PC-3 (cell line): ENCODE data around the gene OR2H1. TPM values are rescaled to one million over a fixed set of nuclear protein-coding genes. Genes with fewer than 3 reads are reported as not detected.

Experiments
- ATAC-seq: fragments of 200-7000 bp; cut with Tn5 transposase; 2 replicates; pipeline ENCODE4 v1.9.1; 2020; ENCODE audit warnings: mild to moderate bottlenecking, moderate library complexity
- Bru-seq: library from RNA; stranded (reverse); fragments of 400-500 nt; gene quantifications from one replicate; lab custom pipeline; 2021; lab: Mats Ljungman, UMichigan
- BruChase-seq, 2 experiments: library from RNA; stranded (reverse); fragments of 400-500 nt; gene quantifications; one replicate each; lab custom pipeline; 2021; lab: Mats Ljungman, UMichigan
- BruUV-seq: library from RNA; stranded (reverse); fragments of 400-500 nt; replicated peaks from 2 replicates; lab custom pipeline; 2021; lab: Mats Ljungman, UMichigan
- CTCF ChIA-PET: fragments of 300-600 bp; sonication (Branson Sonifier 250); formaldehyde crosslinking; loops from one replicate; lab custom pipeline; 2022; ENCODE audit warnings: antibody characterized with exemption; lab: Charles Lee
- POLR2A ChIA-PET: fragments of 300-600 bp; sonication (Branson Sonifier 250); formaldehyde crosslinking; loops from one replicate; lab custom pipeline; 2022; ENCODE audit warnings: antibody characterized with exemption; ENCODE audit not compliant: unreplicated experiment; lab: Charles Lee
- DNase-seq: peaks from one replicate; pipeline ENCODE4 v3.0.0-alpha.2; 2015
- H2AFZ ChIP-seq: fragments of 300-600 bp; sonication (generic); 2 replicates; pipeline ENCODE4 v1.6.0; 2016; ENCODE audit warnings: antibody characterized with exemption, low read length
- H3F3A ChIP-seq: fragments of 300-600 bp; sonication (generic); one replicate; pipeline ENCODE4 v1.6.0; 2017; ENCODE audit warnings: antibody characterized with exemption, low read length, control low read depth, mild to moderate bottlenecking; ENCODE audit not compliant: unreplicated experiment
- H3K27ac ChIP-seq: fragments of 300-600 bp; sonication (generic); 2 replicates; pipeline ENCODE4 v1.5.1; 2016; ENCODE audit warnings: mild to moderate bottlenecking, low read length
- H3K27me3 ChIP-seq: fragments of 300-600 bp; sonication (generic); 2 replicates; pipeline ENCODE4 v1.6.1; 2016; ENCODE audit warnings: low read length, mixed read lengths
- H3K36me3 ChIP-seq: fragments of 300-600 bp; sonication (generic); 2 replicates; pipeline ENCODE4 v1.6.1; 2016; ENCODE audit warnings: low read depth, mixed run types, low read length, mixed read lengths
- H3K4me1 ChIP-seq: fragments of 300-600 bp; sonication (generic); 2 replicates; pipeline ENCODE4 v1.5.1; 2016; ENCODE audit warnings: low read length; ENCODE audit not compliant: insufficient read depth
- H3K4me2 ChIP-seq: fragments of 300-600 bp; sonication (generic); 2 replicates; pipeline ENCODE4 v1.6.0; 2016; ENCODE audit warnings: low read length
- H3K4me3 ChIP-seq: fragments of 300-600 bp; sonication (generic); 2 replicates; pipeline ENCODE4 v1.5.1; 2016; ENCODE audit warnings: mild to moderate bottlenecking, low read length, mixed read lengths
- H3K79me2 ChIP-seq: fragments of 300-600 bp; sonication (generic); 2 replicates; pipeline ENCODE4 v1.6.1; 2017; ENCODE audit warnings: low read length, mixed read lengths
- H3K9ac ChIP-seq: fragments of 300-600 bp; sonication (generic); 2 replicates; pipeline ENCODE4 v1.6.0; 2016; ENCODE audit warnings: mild to moderate bottlenecking, low read length
- H3K9me2 ChIP-seq: fragments of 300-600 bp; sonication (generic); replicated peaks from 2 replicates; pipeline ENCODE4 v1.6.1; 2016; ENCODE audit warnings: mixed run types, low read length, mixed read lengths
- H3K9me3 ChIP-seq: fragments of 300-600 bp; sonication (generic); 2 replicates; pipeline ENCODE4 v1.6.1; 2016; ENCODE audit warnings: low read length, mixed read lengths
- H4K20me1 ChIP-seq: fragments of 300-600 bp; sonication (generic); 2 replicates; pipeline ENCODE4 v1.6.1; 2016; ENCODE audit warnings: low read length, mixed read lengths
- CTCF ChIP-seq: fragments of 300-600 bp; sonication (generic); conservative IDR thresholded peaks from 2 replicates; pipeline ENCODE4 v1.5.1; 2017; ENCODE audit warnings: antibody characterized with exemption, low read depth, mild to moderate bottlenecking, low read length
- EZH2 ChIP-seq: fragments of 300-600 bp; sonication (generic); IDR thresholded peaks from one replicate; pipeline ENCODE4 v1.6.1; 2017; ENCODE audit warnings: antibody characterized with exemption, mild to moderate bottlenecking, low read length; ENCODE audit not compliant: unreplicated experiment
- EZH2phosphoT487 ChIP-seq: fragments of 300-600 bp; sonication (generic); IDR thresholded peaks from 2 replicates; pipeline ENCODE4 v1.6.1; 2018; ENCODE audit warnings: mild to moderate bottlenecking, antibody characterized with exemption, low read length, borderline replicate concordance
- intact Hi-C: fragments of 100-400 bp; cut with micrococcal nuclease; formaldehyde crosslinking; loops from 2 replicates; pipeline ENCODE4 v1.9.0; 2023
- long read RNA-seq: library from polyadenylated mRNA; unstranded; transcript quantifications from one replicate; pipeline ENCODE4 v2.0.0, GENCODE V29; 2021; ENCODE audit not compliant: unreplicated experiment
- total RNA-seq: library from RNA; depleted of rRNA; stranded (reverse); fragments of >200 nt; gene quantifications from 2 replicates; pipeline ENCODE4 v1.2.3, GENCODE V29; 2014; rRNA removed

Gene OR2H1
- not detected in 2 replicates for total RNA-seq
- Bru-seq, nascent RNA: not detected
- BruChase-seq, experiment 1, labeled RNA remaining after a 6-hour chase: not detected
- BruChase-seq, experiment 2, labeled RNA remaining after a 2-hour chase: not detected
- long read RNA-seq: 0 reads

DNA sequence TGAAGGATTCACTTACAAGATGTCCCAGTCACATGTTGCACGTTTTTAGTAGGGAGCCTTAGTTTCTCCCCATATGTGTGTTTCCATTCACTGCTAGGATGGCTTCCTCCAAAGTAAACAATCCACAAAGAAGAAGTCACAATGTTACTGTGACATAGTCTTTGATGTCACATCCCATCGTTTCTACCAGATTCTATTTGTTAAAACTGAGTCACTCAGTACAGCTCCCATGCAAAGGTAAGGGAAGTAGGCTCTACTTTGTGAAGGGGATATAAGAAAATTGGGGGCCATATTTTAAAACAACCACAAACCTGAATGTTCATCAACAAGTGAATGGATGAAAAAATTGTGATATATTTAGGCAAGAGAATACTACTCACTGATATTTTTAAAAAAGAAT lies at the start of gene OR2H1, which contains the start of gene OR11A1:
Gene OR2H1 (plus strand): TSS at position 185 of the 400 bp plus-strand sequence. CDS start 4,615 bp downstream, outside the sequence.
Gene OR11A1 (minus strand): TSS at position 101 of the 400 bp plus-strand sequence. CDS start 29,430 bp downstream, outside the sequence.
- Histone ChIP-seq H3K27me3 (peaks cover 44% of the 10 kb centered on the region), H3K79me2 (no peaks in the 10 kb centered on the region), H3F3A (no peaks in the 10 kb centered on the region), H3K9ac (no peak within 1 kb of the TSS), H3K4me1 (no peaks in the 10 kb centered on the region), H2AFZ (no peak within 1 kb of the TSS), H3K4me3 (no peak within 1 kb of the TSS), H3K4me2 (no peak within 1 kb of the TSS), H3K9me3 (no peaks in the 10 kb centered on the region), H3K27ac (no peak within 1 kb of the TSS), H4K20me1 (no peaks in the 10 kb centered on the region), H3K36me3 (no peaks in the 10 kb centered on the region), H3K9me2 (no peaks in the 10 kb centered on the region)
- TF ChIP-seq EZH2phosphoT487: no peak
- TF ChIP-seq CTCF: no peak
- POLR2A ChIA-PET: no interaction called here
- no TSS peak for BruUV-seq
- CTCF ChIA-PET: no interaction called here
- DNase-seq: no peak
- ATAC-seq: no peak
- intact Hi-C loops: no loop called here

DNA sequence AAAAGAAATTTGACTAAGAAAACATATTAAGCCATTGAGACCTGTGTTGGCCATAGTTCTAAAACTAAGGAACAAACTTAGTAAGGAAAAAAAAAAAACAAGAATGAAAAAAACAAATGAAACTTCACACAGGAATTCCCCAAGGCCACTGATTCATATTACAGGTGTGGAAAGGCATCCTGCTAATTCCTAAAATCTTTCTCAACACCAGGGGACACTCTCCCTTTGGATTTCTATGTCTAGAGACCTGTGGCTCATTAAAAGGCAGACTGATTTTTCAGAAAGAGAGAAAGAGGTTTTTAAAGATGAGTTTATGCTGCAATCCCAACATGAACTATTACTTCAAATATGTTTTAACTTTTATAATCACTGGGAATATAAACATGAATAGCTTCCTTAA lies 42.4 kb upstream of the OR2H1 start, which contains the start of gene OR12D1:
Gene OR12D1 (plus strand): TSS at position 341 of the 400 bp plus-strand sequence.
- DNase-seq (peak; percentile 36), ATAC-seq (peak; percentile 48; the same call in 1 of the 2 replicates)
- Histone ChIP-seq H3K4me3 (no peak within 1 kb of the TSS), H3K4me2 (no peak within 1 kb of the TSS), H3K9ac (no peak within 1 kb of the TSS), H2AFZ (no peak within 1 kb of the TSS), H3K27me3 (peaks cover 18% of the 10 kb centered on the region; the same call in 1 of the 2 replicates), H3K79me2 (no peaks in the 10 kb centered on the region), H3F3A (no peaks in the 10 kb centered on the region), H3K4me1 (no peaks in the 10 kb centered on the region), H4K20me1 (no peaks in the 10 kb centered on the region), H3K9me3 (no peaks in the 10 kb centered on the region), H3K36me3 (no peaks in the 10 kb centered on the region), H3K27ac (no peak within 1 kb of the TSS), H3K9me2 (no peaks in the 10 kb centered on the region)
- ChIA-PET POLR2A (no interaction called here), CTCF (no interaction called here)
- BruUV-seq: no TSS peak
- intact Hi-C loops: loop anchor here (1.0 kb wide), 1 partner anchor 175 kb away; no protein-coding TSS in a partner anchor
- TF ChIP-seq EZH2phosphoT487 (no peak), EZH2 (no peak), CTCF (peak; percentile 57)

DNA sequence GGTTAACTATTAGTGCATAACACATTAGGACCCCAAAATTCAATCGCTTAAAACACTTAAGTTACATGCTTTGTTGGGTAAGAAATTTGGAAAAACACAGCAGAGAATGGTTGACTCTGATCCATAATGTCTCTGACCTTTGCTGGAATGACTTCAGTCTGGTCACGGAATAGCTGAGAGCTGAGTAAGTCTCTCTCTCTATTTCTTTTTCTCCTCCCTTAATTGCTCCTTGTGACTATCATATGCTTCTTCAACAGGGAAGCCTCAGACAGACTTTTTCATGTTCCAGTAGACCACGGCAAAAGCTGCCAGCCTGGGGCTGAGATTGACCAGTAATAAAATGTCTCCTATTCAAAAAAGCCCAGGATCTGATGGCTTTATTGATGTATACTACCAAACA lies 37.4 kb upstream of the OR2H1 start:
- Histone ChIP-seq H3K9ac (no peak overlapping the region), H3K4me1 (no peaks in the 10 kb centered on the region), H3K9me2 (no peaks in the 10 kb centered on the region), H3K36me3 (no peaks in the 10 kb centered on the region), H4K20me1 (no peaks in the 10 kb centered on the region), H3K27me3 (peaks cover 33% of the 10 kb centered on the region), H3K4me2 (no peak overlapping the region), H3F3A (no peaks in the 10 kb centered on the region), H3K9me3 (no peaks in the 10 kb centered on the region), H3K79me2 (no peaks in the 10 kb centered on the region), H3K27ac (no peak overlapping the region), H2AFZ (no peak overlapping the region), H3K4me3 (no peak overlapping the region)
- intact Hi-C loops: no loop called here
- BruUV-seq: no TSS peak
- no peak for DNase-seq
- no peak for TF ChIP-seq CTCF
- no peak for TF ChIP-seq EZH2
- TF ChIP-seq EZH2phosphoT487: no peak
- ATAC-seq: no peak
- ChIA-PET CTCF (no interaction called here), POLR2A (no interaction called here)
